GM04504 (cell line): ENCODE data around the gene TVP23A.
A peak's percentile ranks its signal among the peaks of the same experiment; 100 is the strongest.
"Not testable (repeated sequence)": the region's sequence is repeated elsewhere in the genome, so short reads cannot be mapped to it uniquely, and the experiment has no call there.

Source experiments
- DNase-seq: peaks from one replicate; pipeline ENCODE4 v3.0.0-alpha.2; 2012; ENCODE audit warnings: low read depth

Gene TVP23A

DNA sequence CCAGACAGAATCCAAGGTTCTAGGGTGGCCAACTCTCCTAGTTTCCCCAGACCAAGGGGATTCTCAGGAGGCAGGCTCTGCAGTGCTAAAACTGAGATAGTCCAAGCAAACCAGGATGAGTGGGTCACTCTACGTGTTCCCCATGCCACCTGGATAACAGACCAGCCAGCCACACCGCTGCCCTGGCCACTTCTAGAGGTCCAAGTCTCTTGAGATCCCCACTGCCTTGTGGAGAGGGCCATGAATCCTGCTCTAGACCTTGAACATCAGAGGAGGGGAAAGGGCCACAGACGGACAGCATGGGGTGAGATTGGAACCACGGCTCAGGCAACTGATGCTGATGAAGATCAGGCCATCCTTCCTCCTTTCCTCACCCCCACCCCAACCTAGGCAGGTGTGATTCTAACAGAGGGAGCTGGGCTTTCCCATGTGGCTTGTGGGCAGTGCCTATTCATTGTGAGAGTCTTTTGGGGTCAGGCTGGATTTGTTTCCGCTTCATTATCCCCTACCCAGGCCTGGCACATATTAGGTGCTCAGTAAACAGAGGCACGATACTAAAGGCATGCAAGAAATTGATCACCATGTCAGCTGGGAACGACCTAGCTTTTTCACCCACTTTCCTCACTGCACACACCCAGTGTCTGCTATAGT, 16.8 kb upstream of the TVP23A start:
- DNase-seq: no peak

DNA sequence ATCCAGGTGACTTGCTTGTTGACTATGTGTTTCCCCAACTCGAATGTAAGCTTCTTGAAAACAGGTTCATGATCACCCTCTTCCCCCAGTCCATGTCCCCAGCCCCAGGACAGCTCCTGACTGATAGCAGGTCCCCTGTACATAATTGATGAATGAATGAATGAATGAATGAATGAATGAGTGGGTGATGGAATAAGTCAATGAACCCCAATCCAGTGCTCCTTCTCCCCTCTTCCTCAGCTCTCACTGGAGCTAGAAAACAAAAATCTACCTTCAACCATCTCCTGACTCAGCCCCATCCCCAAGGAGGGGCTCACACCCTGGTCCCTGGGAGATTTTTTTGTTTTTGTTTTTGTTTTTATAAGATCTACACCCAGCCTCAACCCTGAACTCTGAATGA, 16.2 kb upstream of the TVP23A start:
- no peak for DNase-seq

DNA sequence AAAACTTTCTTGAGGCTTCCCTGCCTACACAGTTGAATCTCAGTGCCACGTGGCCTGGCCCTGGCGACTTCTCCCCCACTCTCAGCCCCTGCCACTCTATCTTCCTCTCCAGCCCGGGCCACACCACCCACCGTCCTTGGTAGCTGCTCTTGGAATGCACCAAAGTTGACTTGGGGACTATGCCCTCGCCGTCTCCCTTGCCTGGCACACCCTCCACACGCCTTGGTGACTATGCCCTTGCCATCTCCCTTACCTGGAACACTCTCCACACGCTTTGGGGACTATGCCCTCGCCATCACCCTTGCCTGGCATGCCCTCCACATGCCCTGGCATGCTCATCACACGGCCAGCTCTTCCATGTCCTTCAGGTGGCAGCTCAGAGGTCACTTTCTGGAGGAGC, 15.5 kb upstream of the TVP23A start:
- no peak for DNase-seq

DNA sequence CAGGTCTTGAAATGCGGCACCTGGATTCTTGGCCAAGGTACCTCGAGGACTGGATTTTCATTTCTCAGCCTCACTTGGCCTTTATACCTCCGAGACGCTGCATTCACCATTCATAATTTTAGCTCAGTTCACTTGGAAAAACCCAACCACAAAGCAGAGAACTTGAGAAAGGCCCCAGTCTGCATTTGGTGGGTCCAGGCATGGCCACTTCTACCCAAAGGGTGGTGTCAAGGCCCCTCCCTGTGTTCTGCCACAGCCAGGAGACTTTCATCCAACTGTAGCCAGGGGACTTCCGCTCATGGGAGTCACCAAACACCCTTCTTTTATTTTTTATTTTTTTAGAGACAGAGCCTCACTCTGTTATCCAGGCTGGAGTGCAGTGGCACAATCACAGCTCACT, 14.7 kb upstream of the TVP23A start:
- DNase-seq: no peak

DNA sequence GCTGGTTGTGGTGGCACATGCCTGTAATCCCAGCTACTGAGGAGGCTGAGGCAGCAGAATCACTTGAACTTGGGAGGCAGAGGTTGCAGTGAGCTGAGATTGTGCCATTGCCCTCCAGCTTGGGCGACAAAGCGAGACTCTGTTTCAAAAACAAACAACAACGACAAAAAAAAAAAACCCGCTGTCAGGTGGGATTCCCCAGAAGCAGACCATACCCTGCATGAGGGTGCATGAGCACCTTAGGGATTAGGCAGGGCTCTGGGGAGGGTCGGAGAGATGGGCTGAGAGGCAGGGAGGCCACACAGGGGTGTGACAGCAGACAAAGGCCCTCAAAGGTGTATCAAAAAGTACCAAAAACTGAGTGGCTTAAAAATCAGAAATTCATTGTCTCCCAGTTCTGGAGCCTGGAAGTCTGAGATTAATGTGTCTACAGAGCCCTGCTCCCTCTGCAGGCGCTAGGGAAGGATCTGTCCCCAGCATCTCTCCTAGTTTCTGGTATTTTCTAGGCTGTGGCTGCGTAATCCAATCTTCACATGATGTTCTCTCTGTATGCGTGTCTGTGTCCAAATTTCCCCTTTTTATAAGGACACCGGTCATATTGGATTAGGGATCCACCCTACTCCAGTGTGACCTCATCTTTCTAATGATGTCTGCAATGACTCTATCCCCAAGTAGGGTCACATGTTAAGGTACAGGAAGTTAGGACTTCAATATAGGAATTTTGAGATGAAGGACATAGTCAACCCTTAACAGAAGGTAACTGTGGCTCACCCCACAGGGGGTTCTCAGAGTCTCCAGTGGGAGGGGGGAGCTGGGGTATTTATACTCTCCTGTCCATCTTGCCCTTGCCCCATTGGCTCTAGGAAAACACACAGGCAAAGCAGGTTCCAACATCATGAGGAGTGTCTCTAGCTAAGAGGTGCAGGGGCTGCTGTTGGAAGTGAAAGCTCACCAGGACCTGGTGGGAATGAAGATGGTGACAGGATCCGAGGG, 13.6 kb upstream of the TVP23A start:
- no peak for DNase-seq

DNA sequence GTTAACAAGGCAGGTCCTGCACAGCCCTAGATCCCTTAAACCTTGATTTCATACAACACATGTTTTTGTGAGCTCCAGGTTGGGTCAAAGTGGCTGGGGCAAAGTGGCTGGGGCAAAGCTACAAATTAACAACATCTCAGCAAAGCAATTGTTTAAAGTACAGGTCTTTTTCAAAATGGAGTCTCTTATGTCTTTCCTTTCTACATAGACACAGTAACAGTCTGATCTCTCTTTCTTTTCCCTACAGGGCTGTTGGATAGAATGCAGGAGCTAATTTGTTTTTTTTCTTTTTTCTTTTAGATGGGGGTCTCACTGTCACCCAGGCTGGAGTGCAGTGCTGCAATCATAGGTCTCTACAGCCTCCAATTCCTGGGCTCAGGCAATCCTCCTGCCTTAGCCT, 11.6 kb upstream of the TVP23A start:
- DNase-seq: not testable (repeated sequence)

DNA sequence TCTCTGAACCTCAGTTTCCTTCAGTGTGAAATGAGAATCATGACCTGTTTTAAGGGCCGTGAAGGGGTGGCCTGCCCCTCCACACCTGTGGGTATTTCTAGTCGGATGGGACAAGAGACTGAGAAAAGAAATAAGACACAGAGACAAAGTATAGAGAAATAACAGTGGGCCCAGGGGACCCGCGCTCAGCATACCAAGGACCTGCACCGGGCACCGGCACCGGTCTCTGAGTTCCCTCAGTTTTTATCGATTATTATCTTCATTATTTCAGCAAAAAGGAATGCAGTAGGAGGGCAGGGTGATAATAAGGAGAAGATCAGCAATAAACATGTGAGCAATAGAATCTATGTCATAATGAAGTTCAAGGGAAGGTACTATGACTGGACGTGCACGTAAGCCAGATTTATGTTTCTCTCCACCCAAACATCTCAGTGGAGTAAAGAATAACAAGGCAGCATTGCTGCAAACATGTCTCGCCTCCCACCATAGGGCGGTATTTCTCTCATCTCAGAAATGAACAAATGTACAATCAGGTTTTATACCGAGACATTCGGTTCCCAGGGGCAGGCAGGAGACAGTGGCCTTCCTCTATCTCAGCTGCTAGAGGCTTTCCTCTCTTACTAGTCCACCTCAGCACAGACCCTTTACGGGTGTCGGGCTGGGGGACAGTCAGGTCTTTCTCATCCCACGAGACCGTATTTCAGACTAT, 10.9 kb upstream of the TVP23A start:
- not testable (repeated sequence) for DNase-seq

DNA sequence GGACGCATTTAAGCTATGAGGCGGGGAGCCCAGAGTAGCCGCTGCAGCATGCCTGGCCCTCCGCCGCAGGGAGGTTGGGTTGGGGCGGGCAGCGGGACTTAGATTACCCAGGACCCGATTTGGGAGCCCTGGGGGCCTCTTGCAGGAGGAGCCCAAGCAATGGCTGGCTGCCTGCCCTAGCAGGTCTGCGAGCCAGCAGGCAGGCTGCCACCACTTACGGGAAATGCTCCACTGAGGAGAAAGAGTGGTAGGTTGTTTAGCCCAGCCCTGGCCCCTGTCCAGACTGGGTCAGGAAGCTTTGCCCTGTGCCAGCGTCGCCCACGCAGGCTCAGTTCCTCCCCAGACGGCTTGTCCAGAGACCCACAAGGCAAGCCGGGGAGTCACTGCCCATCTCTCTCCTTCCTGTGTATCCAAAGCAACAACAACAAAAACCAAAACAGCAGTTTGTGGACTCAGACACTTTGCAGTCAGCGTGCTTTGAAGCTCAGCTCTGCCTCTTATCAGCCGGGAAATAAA, 10.3 kb upstream of the TVP23A start:
- peak; percentile 44 for DNase-seq

DNA sequence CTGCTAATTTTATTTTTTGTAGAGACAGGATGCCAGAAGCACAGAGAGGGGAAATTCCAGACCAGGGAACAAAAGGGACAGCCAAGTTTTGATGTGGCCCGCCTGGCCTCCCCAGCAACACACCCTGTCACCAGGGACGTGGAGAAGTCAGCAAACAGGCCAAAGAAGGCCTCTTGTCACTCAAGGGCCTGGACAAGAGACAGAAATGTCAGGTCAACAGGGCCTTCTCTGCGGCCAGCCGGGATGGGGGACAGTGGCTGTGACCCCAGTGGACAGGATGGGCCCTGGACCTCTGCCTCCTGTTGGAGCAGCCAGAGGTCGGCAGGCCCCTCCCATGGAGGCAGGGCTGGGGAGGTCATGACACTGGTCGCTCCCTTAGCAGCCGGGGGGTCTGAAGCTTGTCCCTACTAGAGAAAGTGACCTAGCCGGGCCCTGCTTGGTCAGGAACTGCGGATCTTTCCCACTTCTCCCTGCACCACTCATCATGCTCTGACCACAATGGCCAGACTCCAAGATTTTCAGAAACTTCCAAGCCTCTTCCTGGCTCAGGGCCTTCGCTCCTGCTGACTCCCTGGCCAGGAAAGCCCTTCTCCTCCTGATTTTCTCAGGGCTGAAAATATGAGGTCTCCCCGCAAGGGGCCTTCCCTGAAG, 9.2 kb upstream of the TVP23A start:
- DNase-seq: peak; percentile 82

DNA sequence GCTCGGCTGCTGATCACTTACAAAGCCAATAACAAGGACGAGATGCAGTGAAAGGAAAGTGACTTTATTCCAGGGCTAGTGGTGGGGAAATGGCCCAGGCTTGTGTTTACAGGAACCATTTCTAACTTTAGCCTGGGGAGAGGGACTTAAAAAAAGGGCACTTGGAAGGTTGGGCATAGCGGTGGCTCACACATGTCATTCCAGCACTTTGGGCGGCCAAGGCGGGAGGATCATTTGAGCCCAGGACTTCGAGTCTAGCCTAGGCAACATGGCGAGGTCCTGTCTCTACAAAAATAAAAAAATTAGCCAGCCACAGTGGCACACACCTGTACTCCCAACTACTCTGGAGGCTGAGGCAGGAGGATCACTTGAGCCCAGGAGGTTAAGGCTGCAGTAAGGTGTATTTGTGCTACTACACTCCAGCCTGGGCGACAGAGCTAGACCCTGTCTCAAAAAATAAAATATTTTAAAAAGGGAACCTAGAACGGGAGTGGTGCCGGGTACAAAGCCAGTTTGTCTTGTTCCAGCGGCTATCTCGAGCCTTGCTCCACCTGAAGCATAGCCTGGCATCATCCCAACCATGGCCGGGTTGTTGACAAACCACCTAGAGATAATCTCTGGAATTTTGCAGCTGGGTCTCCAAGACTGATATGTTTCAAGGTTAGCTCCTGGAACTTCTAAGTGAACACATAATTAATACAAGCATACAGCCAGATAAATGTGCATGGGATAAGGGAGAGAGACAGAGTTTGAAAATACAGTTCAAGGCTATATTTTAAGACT, 5.7 kb upstream of the TVP23A start:
- DNase-seq: no peak

DNA sequence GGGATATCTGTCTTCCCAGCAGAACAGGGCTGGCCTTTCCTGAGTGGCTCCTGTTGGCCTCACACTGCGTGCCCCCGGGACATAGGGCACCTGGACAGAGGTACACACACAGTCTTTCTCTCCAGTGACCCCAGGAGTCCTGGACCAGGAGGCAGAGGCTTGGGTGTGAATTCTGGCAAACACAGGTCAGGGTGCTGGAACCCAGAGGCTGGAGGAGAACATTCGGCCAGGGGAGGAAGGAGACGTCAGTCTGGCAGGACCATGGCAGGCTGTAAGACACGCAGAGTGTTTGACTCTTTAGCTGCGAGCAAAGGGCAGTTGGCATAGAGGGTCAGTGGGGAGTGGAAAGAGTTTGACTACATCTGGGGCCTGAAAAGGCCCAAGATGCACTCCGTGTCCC, 4.1 kb upstream of the TVP23A start:
- DNase-seq: no peak

DNA sequence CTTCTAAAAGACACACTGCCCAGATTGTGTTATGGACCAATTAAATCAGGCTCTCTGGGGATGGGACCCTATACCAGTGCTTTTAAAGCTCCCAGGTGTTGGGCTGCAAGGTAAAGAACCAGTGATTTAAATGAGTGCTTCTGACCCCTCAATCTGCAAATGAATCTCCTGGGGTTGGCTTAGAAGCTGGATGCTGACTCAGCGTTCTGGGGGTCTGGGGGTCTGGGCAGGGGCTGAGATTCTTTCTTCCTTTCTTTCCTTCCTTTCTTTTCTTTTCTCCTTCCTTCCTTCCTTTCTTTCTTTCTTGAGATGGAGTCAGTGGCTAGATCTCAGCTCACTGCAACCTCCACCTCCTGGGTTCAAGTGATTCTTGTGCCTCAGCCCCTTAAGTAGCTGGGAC, 2.0 kb upstream of the TVP23A start:
- DNase-seq: no peak

DNA sequence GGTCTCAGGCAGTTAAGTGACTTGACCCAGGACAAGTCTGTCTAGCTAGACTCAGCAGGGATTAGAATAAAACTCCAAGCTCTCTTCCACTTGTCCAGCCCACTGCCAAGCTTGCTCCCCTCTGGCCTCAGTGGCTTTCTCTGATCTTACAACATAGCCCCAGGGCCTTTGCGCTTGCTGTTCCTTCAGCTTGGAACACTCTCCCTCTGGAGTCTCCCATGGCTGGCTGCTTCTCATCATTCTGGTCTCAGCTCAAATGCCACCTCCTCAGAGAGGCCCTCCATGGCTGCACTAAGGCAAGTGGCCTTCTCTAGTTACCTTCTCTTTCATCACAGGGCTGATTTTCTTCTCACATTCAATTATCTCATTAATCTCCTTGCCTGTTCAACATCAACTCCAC, 1.1 kb downstream of the TVP23A start:
- no peak for DNase-seq

DNA sequence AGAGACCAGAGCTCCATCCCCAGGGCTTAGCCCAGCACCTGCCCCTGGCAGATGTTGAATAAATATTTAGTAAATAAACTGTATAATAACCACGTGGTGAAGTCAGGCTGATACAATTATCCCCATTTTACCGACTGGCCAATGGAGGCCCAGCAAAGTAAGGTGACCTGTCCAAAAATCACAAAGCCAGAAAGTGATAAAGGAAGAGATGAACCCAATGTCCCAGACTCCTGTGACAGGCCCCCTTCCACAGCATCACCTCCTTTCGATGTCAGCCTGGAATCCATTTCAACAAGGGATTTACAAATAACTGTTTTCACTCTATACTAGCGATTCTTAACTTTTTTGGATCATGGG, 5.5 kb downstream of the TVP23A start:
- DNase-seq: no peak

DNA sequence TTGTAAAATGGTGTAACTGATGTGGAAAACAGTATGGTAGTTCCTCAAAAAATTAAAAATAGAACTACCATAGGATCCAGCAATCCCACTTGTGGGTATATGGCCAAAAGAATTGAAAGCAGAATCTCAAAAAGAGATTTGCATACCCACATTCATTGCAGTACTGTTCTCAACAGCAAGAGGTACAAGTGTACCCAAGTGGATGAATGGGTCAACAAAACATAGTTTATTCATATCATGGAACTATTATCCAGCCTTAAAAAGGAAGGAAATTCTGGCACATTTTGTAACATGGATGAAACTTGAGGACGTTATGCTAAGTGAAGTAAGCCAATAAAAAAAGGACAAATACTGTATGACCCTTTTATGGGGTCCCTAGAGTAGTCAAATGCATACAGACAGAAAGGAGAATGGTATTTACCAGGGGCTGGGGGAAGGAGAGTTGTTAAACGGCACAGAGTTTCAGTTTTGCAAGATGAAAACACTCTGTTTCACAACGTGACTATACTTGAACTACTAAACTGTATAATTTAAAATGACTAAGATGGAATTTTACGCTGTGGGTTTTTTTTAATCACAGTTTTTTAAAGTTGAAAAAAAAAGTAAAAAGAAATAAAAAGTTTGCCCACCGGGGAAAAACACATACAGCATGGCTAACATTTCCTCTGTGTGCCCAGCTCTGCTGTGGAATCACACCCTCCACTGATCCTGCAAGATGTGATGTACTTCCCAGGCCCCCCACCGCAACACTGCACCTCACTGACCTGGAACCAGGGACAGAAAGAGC, 6.1 kb downstream of the TVP23A start:
- no peak for DNase-seq

DNA sequence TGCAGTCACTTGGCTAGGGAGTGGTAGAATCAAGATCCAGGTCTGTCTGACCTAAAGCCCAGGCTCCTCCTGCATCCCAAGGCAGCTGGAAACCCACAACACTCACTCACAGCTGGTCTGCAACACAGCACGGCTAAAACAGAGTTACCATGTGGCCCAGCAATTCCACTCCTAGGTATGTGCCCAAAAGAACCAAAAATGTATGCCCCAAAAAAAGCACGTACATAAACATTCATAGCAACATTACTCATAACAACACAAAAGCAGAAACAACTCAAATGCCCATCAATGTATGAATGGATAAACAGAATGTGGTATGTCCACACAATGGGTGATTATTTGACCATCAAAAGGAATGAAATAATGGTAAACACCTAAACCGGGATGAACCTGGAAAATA, 8.9 kb downstream of the TVP23A start:
- DNase-seq: no peak

DNA sequence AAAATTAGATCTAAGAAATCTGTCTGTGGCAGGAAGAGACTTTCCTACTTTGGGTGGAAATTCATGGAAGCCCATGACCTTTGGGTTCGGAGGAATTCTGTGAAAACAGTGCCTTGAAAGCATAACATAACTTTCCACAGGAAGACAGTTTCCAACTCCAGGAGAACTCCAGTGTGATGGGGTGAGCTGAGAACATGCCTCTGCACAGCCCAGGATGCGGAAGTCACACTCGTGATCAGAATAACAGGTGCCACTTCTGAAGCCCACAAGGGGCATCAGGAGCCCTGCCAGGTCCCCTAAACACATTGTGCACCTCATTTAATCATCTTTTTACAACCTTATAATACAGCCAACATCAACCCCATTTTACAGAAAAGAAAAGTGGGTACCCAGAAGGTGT, 9.7 kb downstream of the TVP23A start:
- no peak for DNase-seq

DNA sequence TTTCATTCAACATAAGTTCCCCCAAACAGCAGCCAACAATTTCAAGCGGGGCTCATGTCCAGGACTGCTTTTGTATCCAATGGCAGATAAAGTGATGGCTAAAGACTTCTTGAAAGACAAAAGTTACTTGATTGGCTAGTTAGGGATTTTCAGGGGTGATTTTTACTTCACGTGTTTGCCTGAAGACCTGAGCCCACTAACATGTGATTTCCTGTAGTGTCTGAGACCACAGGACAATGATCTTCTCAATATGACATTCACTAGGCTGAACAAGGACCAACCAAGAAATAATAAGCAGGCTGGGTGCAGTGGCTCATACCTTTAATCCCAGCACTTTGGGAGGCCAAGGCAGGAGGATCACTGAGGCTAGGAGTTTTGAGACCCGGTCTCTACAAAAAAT, 10.4 kb downstream of the TVP23A start:
- DNase-seq: no peak

DNA sequence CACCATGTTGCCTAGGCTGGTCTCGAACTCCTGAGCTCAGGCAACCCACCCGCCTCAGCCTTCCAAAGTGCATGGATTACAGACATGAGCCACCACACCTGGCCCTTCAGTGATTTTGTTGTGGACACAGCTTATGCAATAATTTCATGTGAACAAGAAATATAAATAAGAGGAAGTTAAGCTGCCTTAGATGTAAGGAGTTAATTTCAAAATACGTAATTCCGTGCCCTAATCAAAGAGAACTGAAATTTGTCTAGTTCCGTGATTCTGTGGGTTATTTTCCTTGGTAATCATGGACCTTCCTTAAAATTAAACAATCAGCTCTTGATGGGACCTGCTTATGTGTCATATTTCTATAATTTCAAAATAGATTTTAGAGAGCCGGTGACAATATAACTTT, 11.9 kb downstream of the TVP23A start:
- no peak for DNase-seq

DNA sequence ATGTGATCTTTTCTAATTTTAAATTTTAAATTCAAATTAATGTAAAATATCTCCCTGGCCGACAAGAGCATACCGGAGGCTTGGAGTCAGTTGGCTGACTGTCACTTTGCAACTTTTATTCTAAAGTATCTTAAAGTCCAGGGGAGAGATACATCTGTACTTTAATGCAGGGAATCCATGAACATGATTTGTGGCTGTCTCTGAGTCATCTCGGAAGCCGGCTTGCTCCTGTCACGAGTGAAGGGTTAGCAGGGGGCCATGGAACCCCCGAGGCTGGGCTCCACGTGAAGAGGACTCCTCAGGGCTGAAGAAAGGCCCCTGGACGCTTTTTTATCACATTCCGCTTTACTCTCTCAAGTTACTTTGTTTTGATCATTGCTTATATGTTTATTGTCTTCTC, 13.3 kb downstream of the TVP23A start:
- DNase-seq: no peak

DNA sequence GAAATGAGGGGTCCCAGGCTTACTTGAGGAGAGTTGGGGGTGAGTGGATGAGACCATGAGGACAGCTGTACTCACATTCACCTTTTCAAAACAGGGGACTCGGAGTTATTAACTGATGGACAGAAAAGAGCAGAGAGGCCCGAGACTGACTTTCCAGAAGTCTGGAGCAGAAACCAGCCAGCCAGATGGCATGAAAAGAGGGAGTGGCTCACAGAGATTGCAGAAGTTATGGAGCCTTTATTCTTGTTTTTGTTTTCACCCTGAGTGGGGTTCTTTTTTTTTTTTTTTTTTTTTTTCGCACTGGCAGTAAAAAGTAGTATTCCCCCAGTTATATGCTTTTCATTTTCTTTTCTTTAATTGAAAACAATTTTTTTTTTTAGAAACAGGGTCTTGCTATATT, 18.9 kb downstream of the TVP23A start:
- DNase-seq: no peak
